Sigmoid colon (tissue), 4 donors: ENCODE data around the gene CAMTA1.

Experiments used
- EP300 ChIP-seq, 4 donors: sonication (generic); formaldehyde crosslinking; IDR thresholded peaks; one replicate each; pipeline ENCODE4 v1.6.1; 2017; ENCODE audit warnings: antibody characterized with exemption in 4 of 4
- TF ChIP-seq, protein P1 (sequence below), 4 experiments: fragments of 450-650 bp in 3 of 4; fragments of 200-600 bp in 1 of 4; IDR thresholded peaks; one replicate each; pipeline ENCODE4 v1.5.1; 2016 to 2019; ENCODE audit warnings: antibody characterized with exemption in 4 of 4, mild to moderate bottlenecking in 3 of 4, moderate library complexity in 2 of 4

DNA sequence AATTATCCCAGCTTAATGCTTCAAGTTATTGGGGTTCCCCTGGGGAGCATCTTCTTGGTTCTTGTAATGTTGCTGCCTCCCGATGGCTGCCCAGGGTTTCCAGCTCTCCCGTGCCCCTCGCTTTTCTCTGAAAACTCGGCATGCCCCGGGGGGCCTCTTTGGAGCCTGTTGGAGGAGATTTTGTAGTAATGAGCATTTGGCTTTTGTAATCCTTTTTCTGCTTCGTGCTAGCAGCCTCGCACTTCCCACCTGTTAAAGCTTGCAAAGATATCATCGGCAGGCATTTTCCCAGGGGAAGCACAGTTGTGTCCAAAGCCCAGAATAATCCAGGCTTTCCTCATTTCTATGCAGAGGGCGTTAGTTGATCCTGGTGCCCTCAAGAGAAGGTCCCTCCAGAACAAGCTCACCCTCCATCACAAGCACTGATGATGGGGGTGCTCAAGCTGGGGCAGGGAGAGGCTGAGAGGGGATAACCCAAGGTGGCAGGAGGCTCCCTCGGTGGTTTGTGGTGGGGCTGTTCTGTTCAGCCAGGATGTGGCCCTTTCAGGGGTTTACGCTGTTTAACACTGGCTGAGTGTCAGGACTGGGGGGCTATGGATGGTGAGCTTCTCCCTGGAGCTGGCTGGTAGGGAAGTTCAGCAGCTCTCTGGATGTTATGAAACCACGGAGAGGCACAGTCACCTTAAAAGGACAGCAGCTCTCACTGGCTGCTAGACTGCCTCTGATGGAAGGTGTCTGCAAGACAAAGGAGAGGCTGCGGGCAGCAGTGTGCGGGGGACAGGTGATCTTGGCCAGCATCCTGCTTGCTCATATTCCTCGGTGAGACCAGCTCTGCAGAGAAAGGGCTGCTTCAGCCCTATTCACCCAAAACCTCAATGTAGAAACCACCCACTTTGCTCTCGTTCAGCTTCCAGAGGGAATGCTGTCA lies 508.7 kb downstream of the CAMTA1 start:
- TF ChIP-seq, protein P1, sequence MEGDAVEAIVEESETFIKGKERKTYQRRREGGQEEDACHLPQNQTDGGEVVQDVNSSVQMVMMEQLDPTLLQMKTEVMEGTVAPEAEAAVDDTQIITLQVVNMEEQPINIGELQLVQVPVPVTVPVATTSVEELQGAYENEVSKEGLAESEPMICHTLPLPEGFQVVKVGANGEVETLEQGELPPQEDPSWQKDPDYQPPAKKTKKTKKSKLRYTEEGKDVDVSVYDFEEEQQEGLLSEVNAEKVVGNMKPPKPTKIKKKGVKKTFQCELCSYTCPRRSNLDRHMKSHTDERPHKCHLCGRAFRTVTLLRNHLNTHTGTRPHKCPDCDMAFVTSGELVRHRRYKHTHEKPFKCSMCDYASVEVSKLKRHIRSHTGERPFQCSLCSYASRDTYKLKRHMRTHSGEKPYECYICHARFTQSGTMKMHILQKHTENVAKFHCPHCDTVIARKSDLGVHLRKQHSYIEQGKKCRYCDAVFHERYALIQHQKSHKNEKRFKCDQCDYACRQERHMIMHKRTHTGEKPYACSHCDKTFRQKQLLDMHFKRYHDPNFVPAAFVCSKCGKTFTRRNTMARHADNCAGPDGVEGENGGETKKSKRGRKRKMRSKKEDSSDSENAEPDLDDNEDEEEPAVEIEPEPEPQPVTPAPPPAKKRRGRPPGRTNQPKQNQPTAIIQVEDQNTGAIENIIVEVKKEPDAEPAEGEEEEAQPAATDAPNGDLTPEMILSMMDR (IDR thresholded peaks at IDR 0.05): no peak
- no peak for TF ChIP-seq EP300 (IDR thresholded peaks at IDR 0.05)
